Measurements from ENCODE around the gene ADCY2.

DNA sequence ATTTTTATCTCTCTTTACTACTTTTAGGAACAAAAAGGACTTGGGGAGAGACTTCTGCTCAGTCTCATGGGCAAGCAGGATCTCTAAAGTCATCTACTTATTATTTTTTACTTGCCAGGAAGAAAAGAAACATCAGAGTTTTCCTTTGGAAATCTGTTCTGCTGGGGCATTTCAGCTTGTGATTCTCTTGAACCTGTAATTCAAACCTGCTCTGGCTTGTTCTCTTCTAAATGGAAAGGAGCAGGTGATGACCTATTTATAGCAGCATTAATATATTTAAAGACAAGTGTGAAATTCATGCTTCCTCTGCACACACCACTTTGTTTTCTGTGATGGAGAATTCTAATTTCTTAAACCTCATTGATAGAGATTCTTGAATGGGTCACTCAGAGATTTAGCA lies 2.0 kb downstream of the ADCY2 start:
- TF ChIP-seq, protein P1, sequence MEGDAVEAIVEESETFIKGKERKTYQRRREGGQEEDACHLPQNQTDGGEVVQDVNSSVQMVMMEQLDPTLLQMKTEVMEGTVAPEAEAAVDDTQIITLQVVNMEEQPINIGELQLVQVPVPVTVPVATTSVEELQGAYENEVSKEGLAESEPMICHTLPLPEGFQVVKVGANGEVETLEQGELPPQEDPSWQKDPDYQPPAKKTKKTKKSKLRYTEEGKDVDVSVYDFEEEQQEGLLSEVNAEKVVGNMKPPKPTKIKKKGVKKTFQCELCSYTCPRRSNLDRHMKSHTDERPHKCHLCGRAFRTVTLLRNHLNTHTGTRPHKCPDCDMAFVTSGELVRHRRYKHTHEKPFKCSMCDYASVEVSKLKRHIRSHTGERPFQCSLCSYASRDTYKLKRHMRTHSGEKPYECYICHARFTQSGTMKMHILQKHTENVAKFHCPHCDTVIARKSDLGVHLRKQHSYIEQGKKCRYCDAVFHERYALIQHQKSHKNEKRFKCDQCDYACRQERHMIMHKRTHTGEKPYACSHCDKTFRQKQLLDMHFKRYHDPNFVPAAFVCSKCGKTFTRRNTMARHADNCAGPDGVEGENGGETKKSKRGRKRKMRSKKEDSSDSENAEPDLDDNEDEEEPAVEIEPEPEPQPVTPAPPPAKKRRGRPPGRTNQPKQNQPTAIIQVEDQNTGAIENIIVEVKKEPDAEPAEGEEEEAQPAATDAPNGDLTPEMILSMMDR (IDR thresholded peaks at IDR 0.05), result no peak
- no peak for TF ChIP-seq POLR2A (IDR thresholded peaks at IDR 0.05)
